T1000 (cell line): ENCODE data around the gene ATXN2.

Experiments
- DNase-seq: peaks from one replicate; lab custom pipeline; 2025; ENCODE audit warnings: mixed read lengths; lab: John Stamatoyannopoulos, UW

ATXN2 gene

DNA sequence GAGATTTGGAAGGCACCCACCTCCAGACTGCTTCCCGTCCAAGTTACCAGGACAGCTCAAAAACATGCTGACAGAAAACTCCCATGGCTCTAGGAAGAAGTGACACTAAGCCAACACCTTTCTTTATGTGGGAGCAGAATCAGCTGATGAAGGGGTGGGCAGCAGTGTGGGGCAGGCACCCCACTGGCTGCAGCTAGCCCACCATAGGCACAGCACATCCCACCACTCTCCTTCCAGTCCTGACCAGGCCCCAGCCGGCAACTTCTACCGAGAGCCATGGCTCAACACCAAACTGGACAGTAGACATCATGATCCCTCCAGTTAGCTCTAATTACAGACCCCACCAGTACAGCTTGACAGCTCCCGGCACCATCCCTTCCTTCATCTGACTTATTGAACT, 148.4 kb downstream of the ATXN2 start:
- no peak for DNase-seq

DNA sequence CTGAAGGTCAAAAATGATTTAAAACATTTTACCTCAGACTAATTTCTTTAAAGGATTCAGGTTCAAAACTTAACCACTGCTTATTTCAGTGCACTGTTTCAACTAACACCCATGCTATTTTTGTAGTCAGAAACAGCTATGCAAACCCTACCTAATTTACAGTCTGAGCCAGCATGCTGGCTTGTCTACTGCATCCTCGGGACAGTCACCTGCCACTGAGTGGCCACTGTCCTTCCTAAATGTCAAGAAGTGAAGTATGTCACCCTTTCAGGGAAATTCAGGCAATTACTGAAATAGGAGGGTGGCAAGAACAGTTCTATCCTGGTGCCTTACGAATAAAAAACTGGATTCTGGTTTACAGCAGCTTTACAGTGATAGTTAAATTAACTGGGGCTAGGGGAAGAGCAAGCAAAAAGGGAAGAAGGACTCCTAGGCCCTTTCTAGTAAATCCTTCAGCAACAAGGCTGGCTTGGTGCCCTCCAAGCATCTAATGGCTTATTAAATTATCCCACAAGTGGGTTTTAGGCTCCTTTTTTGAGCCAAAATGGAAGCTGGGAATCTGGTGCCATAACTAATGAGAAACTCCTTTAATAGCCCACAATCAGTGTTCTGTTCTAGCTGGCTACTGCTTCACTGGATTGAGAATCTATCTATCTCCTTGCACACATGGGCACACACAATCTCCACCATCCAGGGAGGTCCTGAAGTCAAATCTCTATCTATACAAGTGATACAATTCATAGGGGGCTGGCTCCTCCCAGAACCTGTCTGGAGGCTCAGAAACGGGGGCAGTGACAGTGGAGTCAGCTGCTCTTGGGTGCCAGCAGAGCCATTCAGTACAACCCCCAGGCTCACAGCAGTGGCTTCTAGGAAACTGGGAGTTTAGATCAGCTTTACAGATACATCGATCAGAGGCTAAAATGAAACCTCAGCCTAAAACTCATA, 150.0 kb downstream of the ATXN2 start:
- no peak for DNase-seq

DNA sequence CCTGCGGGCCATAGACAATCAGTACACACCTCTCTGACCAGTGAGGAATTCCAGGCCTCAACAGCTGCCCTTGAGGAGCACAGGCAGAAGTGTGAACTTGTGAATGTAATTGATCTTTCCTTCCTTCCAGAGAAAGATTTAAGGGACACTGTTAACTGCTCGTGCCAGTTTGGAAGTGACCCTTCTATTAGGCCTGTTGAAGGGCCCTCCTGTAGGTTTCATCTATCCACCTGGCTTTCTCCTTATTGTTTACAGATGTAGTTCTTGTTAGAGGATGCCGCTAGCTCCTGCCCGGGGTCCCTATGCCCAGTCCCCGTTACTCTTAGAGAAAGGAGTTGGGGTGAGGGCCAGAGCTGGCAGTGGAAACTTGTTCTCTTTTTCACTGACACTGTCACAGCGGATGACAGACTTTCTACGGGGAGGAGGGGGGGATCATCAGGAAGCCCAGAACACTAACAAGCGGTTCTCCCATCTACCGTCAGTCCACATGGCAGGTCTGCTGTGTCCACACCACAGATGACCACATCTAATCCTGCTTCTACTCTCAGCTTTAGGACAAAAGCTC, 150.8 kb downstream of the ATXN2 start:
- DNase-seq, result no peak

GRCh38 chr12:111447571-111448265, 151.4 kb downstream of the ATXN2 start:
- DNase-seq, result no peak

- DNase-seq, result no peak
Measured at GRCh38 chr12:111446631-111447570, 152.2 kb downstream of the ATXN2 start.

GRCh38 chr12:111445726-111446581, 153.2 kb downstream of the ATXN2 start:
- DNase-seq, result no peak

- no peak for DNase-seq
Measured at GRCh38 chr12:111444925-111445725, 154.0 kb downstream of the ATXN2 start.

DNA sequence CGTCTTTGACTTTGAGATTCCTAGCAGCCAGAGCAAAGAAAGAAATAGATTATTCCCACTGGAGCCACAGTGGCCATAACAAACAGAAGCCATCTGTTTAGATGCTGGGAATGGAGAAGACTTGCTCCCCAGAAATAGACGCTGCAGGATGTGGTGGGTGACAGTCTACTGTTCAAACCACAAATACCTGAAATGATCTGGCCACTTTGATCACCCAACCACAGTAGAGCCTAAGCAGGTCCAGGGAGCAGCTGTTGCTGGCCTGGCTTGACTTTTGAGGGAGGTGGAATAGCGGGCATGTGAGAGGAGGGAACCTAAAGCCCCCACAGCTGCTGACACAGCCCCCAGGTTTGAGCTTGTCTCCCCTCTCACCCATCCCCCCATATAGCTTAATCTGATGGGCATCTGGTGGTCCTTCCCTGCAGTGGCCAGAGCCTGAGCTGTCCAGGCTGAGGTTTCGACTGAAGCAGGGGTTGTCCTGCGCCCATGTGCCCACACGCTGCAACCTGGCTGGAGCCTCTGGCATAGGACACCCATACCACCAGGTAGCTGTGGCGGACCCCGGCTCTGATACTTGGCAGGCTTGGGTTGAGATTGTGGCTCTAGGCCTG, 154.7 kb downstream of the ATXN2 start:
- DNase-seq, result no peak

DNA sequence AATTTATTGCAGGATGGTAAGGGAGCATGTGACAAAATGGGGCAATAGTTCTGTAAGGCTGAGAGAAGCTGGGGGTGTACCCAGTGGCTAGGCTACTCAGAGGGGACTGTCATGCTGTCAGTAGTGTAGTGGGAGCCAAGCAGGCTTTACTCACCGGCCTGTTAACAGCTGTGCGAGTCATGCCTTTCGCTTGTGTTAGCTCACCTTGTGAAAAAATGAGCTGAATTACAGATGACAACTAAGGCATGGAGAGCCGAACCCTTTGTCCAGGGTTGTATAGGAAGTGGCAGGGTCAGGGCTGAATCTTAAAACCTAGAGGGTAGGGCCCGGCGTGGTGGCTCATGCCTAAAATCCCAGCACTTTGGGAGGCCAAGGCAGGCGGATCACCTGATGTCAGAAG, 155.5 kb downstream of the ATXN2 start:
- no peak for DNase-seq

- no peak for DNase-seq
Measured at GRCh38 chr12:111443086-111443485, 156.0 kb downstream of the ATXN2 start.

DNA sequence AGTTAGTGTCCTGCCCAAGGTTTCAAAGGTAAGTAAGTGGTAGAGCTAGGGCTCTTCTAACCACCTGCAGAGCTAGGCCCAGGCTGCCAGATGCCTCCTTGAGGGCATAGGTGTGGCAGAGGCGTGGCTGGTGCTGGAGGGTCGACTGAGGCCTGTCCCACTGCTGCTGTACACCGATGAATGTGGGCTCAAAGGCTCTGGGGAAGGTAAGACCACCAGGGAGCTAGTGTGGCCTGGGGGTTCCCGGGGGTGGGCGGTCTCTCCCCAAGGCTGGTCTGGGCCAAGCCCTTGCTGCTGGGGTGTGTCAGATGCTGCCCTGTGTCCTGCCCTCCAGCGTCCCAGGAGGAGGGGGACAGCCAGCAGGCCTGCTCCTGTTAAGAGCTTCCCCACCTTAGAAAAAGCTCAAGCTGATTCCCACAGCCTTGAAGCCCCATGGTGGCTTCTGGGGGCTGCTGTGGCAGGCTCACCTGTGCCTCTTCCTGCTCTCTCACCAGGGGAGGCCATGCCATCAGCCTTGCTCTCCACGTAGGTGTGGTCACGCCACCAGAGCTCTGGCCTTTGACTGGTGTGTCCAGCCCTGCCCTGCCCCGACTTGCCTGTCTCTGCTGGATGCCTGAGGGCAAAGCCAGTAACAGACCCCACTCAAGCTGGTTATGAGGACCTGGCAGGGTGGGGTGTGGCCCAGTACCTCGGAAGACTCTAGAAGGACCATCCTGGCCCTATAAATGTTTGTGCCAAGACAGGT, 156.6 kb downstream of the ATXN2 start:
- no peak for DNase-seq

DNA sequence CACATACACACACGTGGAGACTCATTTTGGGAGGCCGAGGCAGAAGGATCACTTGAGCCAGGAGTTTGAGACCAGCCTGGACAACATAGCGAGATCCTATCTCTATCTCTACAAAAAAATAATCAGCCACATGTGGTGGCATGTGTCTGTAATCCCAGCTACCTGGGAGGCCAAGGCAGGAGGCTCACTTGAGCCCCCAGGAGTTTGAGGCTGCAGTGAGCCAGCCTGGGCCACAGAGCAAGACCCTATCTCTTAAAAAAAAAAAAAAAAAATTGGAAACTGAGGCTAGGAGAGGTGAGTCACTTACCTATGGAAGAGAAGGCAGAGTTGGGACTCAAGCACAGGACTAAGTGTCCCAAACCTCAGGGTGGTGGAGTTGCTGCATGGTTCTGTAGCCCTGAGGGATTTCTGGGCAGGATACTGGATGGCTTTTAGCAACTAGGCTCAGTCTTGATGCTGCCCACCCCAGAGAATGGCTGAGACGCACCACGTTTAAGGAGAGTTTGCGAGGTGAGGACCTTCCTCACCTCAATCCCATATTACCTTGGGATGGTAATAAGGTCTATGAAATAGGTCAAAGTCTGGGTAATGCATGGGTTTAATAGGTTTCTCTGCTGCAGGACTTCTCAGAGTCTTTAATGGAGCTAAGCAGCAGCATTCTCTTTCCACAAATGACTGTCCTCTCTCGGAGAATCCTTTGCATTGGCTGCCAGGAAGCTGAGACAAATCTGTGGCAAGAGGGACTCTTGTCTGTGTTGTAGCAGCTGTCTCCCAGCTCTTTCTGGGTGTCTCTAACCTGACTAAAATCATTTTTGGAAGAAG, 157.8 kb downstream of the ATXN2 start:
- no peak for DNase-seq

- DNase-seq, result no peak
Measured at GRCh38 chr12:111440631-111441030, 158.5 kb downstream of the ATXN2 start.

GRCh38 chr12:111440152-111440551, 159.0 kb downstream of the ATXN2 start:
- DNase-seq, result no peak

DNA sequence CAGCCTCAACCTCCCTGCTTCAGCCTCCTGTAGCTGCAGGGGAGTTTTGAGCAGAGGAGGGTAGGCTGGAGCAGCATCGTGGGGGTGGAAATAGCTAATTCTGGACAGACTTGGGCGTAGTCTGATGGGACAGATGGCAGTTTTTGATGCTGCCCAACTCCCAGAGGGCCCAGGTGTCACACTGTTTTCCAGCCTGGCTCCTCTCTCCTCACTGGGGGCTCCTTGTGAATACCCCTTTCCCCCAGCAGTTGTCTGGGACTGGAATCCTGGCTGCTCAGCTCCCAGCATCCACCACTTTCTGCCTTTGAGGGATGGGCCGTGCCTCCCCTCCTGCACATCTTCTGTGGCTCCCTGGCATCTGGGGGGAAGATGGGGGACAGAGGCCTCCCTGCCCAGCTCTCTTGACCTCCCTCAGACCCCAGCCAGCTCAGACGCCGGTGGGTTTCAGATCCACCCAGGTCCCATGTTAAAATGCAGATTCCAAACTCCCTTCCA, 159.4 kb downstream of the ATXN2 start:
- DNase-seq, result no peak

DNA sequence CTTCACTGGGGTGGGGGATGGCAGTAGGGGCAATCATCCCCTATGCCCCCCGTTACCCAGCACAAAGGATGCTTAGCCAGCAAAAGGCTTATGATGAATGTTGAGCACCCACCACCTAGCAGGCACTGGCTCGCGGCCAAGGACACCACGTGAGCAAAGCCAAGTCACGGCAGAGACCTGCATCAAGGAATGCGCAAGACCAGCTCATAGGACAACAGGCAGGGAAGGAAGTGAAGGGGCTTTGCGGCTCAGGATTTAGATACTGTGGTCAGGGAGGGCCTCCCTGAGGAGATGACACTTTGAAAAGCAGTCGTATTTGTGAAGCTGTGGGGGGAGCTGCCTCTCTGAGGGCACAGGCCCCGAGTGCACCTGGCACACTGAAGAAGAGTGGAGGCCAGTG, 160.6 kb downstream of the ATXN2 start:
- DNase-seq, result peak; percentile 31

DNA sequence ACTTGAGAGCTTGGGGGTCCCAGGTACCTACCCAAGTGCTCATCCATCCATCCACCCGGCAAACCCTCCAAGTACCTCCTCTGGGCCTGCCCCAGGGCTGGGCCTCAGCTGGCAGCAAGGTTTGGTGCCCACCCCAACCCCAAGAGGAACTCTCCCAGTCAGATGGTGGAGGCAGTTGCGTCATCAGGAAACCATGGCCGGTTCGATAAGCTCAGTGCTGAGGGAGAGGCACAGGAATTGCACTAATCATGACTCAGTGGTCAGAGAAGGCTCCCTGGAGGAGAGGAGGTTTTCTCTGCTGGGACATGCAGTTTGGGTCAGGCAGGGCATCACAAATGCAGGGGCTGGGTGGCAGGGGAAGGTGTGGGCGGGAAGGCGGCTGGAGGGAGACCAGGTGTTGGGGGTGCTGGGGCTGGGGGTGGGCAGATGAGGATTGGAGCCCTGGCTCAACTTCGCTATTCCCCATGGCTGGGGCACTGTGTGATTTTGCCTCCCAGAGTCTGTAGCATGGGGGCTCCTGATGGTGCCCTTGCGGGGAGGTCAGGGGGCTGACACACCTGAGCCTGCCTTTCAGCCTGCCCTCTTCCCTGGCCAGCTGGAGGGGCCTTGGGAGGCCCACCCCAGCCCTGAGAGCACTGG, 161.2 kb downstream of the ATXN2 start:
- peak; percentile 53 for DNase-seq
